ENCODE measurements around the gene YPEL3.

GRCh38 chr16:30120340-30121105 lies 24.5 kb upstream of the YPEL3 start:
- TF ChIP-seq, protein P1, sequence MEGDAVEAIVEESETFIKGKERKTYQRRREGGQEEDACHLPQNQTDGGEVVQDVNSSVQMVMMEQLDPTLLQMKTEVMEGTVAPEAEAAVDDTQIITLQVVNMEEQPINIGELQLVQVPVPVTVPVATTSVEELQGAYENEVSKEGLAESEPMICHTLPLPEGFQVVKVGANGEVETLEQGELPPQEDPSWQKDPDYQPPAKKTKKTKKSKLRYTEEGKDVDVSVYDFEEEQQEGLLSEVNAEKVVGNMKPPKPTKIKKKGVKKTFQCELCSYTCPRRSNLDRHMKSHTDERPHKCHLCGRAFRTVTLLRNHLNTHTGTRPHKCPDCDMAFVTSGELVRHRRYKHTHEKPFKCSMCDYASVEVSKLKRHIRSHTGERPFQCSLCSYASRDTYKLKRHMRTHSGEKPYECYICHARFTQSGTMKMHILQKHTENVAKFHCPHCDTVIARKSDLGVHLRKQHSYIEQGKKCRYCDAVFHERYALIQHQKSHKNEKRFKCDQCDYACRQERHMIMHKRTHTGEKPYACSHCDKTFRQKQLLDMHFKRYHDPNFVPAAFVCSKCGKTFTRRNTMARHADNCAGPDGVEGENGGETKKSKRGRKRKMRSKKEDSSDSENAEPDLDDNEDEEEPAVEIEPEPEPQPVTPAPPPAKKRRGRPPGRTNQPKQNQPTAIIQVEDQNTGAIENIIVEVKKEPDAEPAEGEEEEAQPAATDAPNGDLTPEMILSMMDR (IDR thresholded peaks at IDR 0.05 in 4 of 5, conservative IDR thresholded peaks at IDR 0.05 in 1 of 5): no peak
- TF ChIP-seq POLR2A (IDR thresholded peaks at IDR 0.05): no peak
